Measurements from ENCODE around the gene TUBA1C.

TUBA1C gene

GRCh38 chr12:49283541-49284429, 18.9 kb downstream of the TUBA1C start:
- no peak for DNase-seq (ENCODE audit: low read depth, low spot score)

- DNase-seq (ENCODE audit: low read depth, low spot score): no peak
Observed at GRCh38 chr12:49284672-49285071, 19.8 kb downstream of the TUBA1C start.

- no peak for DNase-seq (ENCODE audit: low read depth, low spot score)
Observed at GRCh38 chr12:49287876-49288275, 23.0 kb downstream of the TUBA1C start.

DNA sequence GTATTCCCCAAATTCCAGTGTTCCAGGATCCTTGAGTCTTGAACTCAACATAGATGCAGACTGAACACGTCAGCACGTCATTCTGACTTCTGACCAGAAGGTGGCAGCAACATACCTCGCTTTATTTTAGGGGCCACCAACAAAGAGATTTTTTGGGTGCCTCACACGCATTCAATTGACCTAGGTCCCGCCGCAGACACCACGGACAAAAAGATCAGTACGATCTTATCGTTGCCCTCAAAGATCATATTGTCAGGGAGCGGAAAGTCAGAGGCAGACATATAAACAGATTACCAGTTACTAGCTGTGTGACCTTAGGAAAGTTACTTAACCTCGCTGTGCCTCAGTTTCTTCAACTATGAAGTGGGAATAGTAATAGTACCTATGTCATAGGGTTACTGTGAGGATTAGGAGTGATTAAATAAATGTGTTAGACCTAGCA, 23.6 kb downstream of the TUBA1C start:
- peak; percentile 42 for DNase-seq (ENCODE audit: low read depth, low spot score)

- DNase-seq (ENCODE audit: low read depth, low spot score): no peak
Observed at GRCh38 chr12:49288922-49289555, 24.2 kb downstream of the TUBA1C start.

- DNase-seq (ENCODE audit: low read depth, low spot score): no peak
Observed at GRCh38 chr12:49292729-49293055, 27.8 kb downstream of the TUBA1C start.

DNA sequence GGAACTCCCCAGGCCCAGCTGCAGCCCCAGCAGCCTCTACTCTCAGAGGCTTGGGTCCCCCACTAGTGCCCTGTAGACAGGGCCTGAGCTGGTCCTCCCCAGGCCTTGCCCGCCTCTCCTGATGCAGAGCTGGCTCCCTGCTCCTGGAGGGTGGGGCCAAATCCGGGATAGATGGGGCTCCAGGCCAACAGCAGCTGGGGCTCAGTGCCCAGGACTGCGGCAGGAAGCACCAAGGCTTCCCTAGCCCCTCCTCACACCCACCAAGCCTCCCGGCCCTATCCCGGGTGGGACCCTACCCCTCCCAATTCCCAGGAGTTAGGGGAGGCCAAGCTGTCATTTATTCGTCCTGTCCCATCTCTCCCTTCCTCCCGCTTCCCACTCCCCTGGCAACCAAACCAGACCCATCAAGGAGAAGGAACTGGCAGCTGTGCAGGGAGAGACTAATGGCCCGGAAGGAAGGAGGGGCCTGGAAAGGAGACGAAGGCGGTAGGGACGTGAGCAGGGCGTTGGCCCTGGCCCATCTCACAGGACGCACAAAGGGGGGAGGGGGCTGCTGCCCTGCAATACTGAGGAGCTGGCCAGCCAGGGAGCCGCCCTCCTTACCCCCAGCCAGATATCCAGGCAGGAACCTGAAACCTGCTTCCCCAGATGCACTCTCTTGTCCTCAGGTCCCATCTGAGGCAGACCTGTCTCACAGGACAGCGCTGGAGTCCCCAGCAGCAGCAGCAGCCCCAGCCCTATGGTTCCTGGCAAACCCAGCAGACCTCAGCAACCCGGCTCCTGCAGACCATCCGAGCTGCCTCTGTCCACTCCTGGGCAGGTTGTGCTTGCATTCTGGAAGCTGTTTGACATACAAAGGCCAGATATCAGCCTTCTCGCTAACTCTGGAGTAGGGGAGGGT, 28.4 kb downstream of the TUBA1C start:
- no peak for DNase-seq (ENCODE audit: low read depth, low spot score)

DNA sequence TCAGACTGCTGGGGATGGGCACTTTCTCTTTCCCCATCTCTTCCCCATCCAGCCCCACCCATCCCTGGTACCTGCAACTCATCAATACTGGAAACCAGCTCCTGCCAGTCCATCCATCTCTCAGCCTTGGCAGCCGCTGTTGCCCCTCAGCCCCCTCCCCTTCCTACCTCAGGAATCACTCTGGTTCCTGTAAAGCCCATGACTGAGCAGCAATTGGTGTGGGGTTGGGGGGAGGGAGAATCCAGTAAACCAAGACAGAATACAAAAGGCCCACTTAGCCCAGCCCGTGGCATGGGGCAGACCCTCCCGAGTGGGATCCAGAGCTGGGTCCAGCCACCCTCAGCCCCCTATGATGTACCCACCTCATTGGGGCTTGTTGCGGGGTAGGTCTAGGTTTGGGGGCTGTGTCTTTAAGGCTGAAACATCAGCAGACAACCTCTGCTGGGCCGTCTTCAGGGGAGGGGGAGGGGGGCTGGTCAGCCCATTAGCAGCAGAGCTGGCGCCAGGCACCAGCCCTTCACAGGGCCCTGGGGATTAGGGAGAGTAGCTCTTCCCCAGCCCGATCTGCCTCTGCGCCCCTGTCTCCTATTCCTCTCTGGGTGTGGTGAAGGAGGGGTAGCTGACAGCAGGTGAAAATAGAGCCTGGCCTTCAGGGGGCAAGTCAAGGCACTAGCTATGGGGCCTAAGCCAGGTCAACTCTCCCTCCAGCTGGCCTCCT, 29.4 kb downstream of the TUBA1C start:
- no peak for DNase-seq (ENCODE audit: low read depth, low spot score)

- no peak for DNase-seq (ENCODE audit: low read depth, low spot score)
Observed at GRCh38 chr12:49294804-49295081, 29.9 kb downstream of the TUBA1C start.

GRCh38 chr12:49295082-49295936, 30.4 kb downstream of the TUBA1C start, which contains the start of gene PRPH:
Gene PRPH (plus strand): TSS chr12:49295147. CDS start chr12:49295201, 54 bp downstream.
- no peak for DNase-seq (ENCODE audit: low read depth, low spot score)

- peak; percentile 21 for DNase-seq (ENCODE audit: low read depth, low spot score)
Observed at GRCh38 chr12:49296034-49296835, 31.4 kb downstream of the TUBA1C start.

GRCh38 chr12:49296836-49297694, 32.2 kb downstream of the TUBA1C start:
- no peak for DNase-seq (ENCODE audit: low read depth, low spot score)

DNA sequence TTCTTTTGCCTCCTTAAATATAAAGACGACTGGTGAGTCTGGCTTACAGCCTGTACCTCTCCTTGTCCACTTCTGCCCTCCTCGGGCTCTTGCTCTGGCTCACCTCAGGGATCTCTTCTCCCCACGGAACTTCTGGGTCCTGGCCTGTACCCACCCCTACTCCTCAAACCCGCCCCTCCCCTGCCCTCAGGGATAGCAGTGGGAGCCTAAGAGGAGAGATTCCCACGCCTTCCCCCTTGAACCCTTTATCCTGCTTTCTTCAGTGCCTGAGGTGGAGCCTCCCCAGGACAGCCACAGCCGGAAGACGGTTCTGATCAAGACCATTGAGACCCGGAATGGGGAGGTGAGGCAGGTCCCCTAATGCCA, 32.8 kb downstream of the TUBA1C start:
- no peak for DNase-seq (ENCODE audit: low read depth, low spot score)

GRCh38 chr12:49298160-49298559, 33.3 kb downstream of the TUBA1C start:
- no peak for DNase-seq (ENCODE audit: low read depth, low spot score)

DNA sequence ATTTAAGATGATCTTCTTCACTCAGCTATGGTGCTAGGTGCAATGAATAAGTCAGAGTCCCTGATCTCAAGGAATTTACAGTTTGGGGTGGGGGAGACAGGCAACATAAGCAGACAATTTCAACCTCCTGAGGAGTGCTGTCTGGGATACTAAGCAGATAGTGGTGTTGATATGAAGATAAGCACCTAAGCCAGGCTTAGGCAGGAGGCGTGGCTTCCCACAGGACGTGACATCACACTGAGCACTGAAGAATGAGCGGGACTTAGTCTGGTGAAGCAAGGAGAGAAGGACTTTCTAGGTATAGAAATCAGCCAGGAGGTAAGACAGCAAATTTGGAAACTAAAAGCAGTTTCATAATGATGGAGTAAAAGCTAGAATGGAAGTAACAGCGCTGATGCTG, 36.9 kb downstream of the TUBA1C start:
- no peak for DNase-seq (ENCODE audit: low read depth, low spot score)

- DNase-seq (ENCODE audit: low read depth, low spot score): no peak
Observed at GRCh38 chr12:49304161-49304560, 39.3 kb downstream of the TUBA1C start.

GRCh38 chr12:49305762-49306510, 41.1 kb downstream of the TUBA1C start:
- DNase-seq (ENCODE audit: low read depth, low spot score): no peak

GRCh38 chr12:49309386-49309785, 44.5 kb downstream of the TUBA1C start:
- DNase-seq (ENCODE audit: low read depth, low spot score): no peak
